Loucy (cell line): Measurements from ENCODE around the gene BMAL1.

Experiments used
- H2AFZ ChIP-seq: fragments of 200-600 bp; sonication (generic); 2 replicates; pipeline ENCODE4 v1.6.0; 2016; ENCODE audit warnings: antibody characterized with exemption, mild to moderate bottlenecking, low read length, moderate library complexity
- H3F3A ChIP-seq: fragments of 200-600 bp; 2 replicates; pipeline ENCODE4 v1.6.0; 2016; ENCODE audit warnings: antibody characterized with exemption, low read depth, mild to moderate bottlenecking
- H3K27me3 ChIP-seq: fragments of 200-600 bp; sonication (generic); 2 replicates; pipeline ENCODE4 v1.6.1; 2014; ENCODE audit warnings: low read length, mild to moderate bottlenecking; ENCODE audit not compliant: insufficient read depth, poor library complexity, severe bottlenecking
- H3K36me3 ChIP-seq: fragments of 200-600 bp; sonication (generic); 2 replicates; pipeline ENCODE4 v1.6.1; 2016; ENCODE audit warnings: low read length; ENCODE audit not compliant: insufficient read depth
- H3K4me1 ChIP-seq: fragments of 200-600 bp; sonication (generic); 2 replicates; pipeline ENCODE4 v1.5.1; 2014; ENCODE audit warnings: low read length, mild to moderate bottlenecking; ENCODE audit not compliant: insufficient read depth, poor library complexity, severe bottlenecking
- H3K4me2 ChIP-seq: fragments of 200-600 bp; sonication (generic); 2 replicates; pipeline ENCODE4 v1.6.0; 2014; ENCODE audit warnings: antibody characterized with exemption, low read length, low read depth, mild to moderate bottlenecking; ENCODE audit not compliant: poor library complexity, severe bottlenecking
- H3K4me3 ChIP-seq: fragments of 200-600 bp; sonication (generic); 2 replicates; pipeline ENCODE4 v1.5.1; 2014; ENCODE audit warnings: low read length, mild to moderate bottlenecking, mixed read lengths; ENCODE audit not compliant: poor library complexity, severe bottlenecking
- H3K79me2 ChIP-seq: fragments of 200-600 bp; sonication (generic); 2 replicates; pipeline ENCODE4 v1.6.1; 2014; ENCODE audit warnings: low read length; ENCODE audit not compliant: insufficient read depth
- H3K9ac ChIP-seq: fragments of 200-600 bp; sonication (generic); 2 replicates; pipeline ENCODE4 v1.6.0; 2014; ENCODE audit warnings: mild to moderate bottlenecking, low read depth, low read length, moderate library complexity; ENCODE audit not compliant: poor library complexity, severe bottlenecking
- H3K9me2 ChIP-seq: fragments of 200-600 bp; sonication (generic); replicated peaks from 2 replicates; pipeline ENCODE4 v1.6.1; 2016; ENCODE audit warnings: low read depth, low read length, mixed read lengths
- H3K9me3 ChIP-seq: fragments of 200-600 bp; sonication (generic); 2 replicates; pipeline ENCODE4 v1.6.1; 2014; ENCODE audit warnings: mild to moderate bottlenecking, antibody characterized with exemption, low read length, low read depth; ENCODE audit not compliant: insufficient read depth
- H4K20me1 ChIP-seq: fragments of 200-600 bp; sonication (generic); 2 replicates; pipeline ENCODE4 v1.6.0; 2014; ENCODE audit warnings: antibody characterized with exemption, low read length, mild to moderate bottlenecking; ENCODE audit not compliant: insufficient read depth, poor library complexity, severe bottlenecking
- EZH2phosphoT487 ChIP-seq: fragments of 200-600 bp; IDR thresholded peaks from 2 replicates; pipeline ENCODE4 v1.6.1; 2018; ENCODE audit warnings: antibody characterized with exemption, mild to moderate bottlenecking, moderate library complexity, borderline replicate concordance
- TF ChIP-seq, protein P1 (sequence below): fragments of 200-600 bp; sonication (generic); conservative IDR thresholded peaks from 2 replicates; pipeline ENCODE4 v1.5.1; 2014; ENCODE audit warnings: mild to moderate bottlenecking, antibody characterized with exemption, low read length

BMAL1 gene

DNA sequence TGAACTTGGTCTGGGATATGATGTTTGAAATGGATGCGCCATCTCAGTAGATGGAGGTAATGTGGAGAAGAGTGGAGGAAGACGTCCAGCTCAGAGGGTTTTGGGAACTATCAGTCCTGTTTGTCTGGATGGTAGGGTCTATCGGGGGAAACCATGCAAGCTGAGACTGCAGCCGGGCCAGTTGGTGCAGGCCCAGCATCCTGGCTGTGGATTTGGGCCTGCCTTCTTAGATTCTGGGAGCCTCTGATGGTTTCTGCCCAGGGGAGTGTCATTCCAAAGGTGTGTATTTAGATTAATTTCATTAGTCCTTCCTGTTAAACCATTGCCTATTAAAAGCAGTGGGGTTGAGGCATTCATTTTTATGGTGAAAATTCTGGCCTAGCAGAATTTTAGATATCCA lies 31.6 kb downstream of the BMAL1 start:
- Histone ChIP-seq H3K27me3 (no peaks in the 10 kb centered on the region), H3K9me3 (no peaks in the 10 kb centered on the region), H3K4me1 (no peaks in the 10 kb centered on the region), H3K4me2 (no peak overlapping the region), H2AFZ (no peak overlapping the region), H3F3A (no peaks in the 10 kb centered on the region), H3K4me3 (no peak overlapping the region), H3K36me3 (no peaks in the 10 kb centered on the region), H3K79me2 (no peaks in the 10 kb centered on the region), H3K9ac (no peak overlapping the region), H4K20me1 (no peaks in the 10 kb centered on the region), H3K9me2 (no peaks in the 10 kb centered on the region)
- TF ChIP-seq EZH2phosphoT487 = no peak
- TF ChIP-seq, protein P1, sequence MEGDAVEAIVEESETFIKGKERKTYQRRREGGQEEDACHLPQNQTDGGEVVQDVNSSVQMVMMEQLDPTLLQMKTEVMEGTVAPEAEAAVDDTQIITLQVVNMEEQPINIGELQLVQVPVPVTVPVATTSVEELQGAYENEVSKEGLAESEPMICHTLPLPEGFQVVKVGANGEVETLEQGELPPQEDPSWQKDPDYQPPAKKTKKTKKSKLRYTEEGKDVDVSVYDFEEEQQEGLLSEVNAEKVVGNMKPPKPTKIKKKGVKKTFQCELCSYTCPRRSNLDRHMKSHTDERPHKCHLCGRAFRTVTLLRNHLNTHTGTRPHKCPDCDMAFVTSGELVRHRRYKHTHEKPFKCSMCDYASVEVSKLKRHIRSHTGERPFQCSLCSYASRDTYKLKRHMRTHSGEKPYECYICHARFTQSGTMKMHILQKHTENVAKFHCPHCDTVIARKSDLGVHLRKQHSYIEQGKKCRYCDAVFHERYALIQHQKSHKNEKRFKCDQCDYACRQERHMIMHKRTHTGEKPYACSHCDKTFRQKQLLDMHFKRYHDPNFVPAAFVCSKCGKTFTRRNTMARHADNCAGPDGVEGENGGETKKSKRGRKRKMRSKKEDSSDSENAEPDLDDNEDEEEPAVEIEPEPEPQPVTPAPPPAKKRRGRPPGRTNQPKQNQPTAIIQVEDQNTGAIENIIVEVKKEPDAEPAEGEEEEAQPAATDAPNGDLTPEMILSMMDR = no peak

DNA sequence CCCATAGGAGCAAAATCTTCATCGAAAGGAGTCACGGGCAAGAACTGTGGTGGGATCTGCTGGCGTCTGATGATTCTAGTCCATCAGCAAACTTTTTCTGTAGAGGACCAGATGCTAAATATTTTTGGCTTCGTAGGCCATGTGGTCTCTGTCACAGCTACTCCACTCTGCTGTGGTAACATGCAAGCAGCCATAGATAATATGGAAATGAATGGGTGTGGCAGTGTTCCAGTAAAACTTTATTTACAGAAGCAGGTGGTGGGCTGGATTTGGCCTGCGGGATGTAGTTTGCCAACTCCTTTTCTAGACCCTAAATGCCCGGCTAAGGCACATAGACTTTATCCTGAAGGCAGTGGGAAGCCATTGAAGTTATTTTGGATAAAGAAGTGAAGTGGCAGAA lies 32.9 kb downstream of the BMAL1 start:
- H4K20me1 ChIP-seq = no peaks in the 10 kb centered on the region

DNA sequence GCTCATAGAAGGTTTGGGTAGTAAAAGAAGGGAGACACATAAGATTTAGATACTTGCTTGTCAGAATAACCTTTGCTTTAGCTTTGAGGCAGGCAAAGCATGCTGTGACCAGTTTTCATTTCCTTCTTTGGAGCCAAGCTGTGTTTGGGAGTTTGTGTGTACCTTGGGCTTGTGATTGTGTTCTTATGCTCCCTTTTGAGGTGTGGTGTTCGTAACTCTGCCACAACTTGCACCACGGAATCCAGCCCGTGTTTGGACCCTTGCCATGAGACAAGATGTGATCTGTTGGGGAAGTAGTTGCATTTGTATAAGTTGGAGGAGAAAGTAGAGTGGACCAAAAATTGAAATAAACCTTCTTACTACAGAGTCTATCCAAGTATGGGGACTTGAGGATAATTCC lies 34.0 kb downstream of the BMAL1 start:
- Histone ChIP-seq H3K36me3 (no peaks in the 10 kb centered on the region), H3K9ac (no peak overlapping the region), H4K20me1 (no peaks in the 10 kb centered on the region), H3K4me3 (no peak overlapping the region), H3F3A (no peaks in the 10 kb centered on the region), H3K4me2 (no peak overlapping the region), H3K9me2 (no peaks in the 10 kb centered on the region), H3K79me2 (no peaks in the 10 kb centered on the region), H2AFZ (no peak overlapping the region), H3K4me1 (no peaks in the 10 kb centered on the region), H3K27me3 (no peaks in the 10 kb centered on the region), H3K9me3 (no peaks in the 10 kb centered on the region)
- TF ChIP-seq EZH2phosphoT487 = no peak
- TF ChIP-seq, protein P1 = no peak

More for the DNA sequence above, 32.9 kb downstream of the BMAL1 start:
- Histone ChIP-seq H3F3A (no peaks in the 10 kb centered on the region), H3K9me3 (no peaks in the 10 kb centered on the region), H3K9ac (no peak overlapping the region), H2AFZ (no peak overlapping the region), H3K27me3 (no peaks in the 10 kb centered on the region), H3K36me3 (no peaks in the 10 kb centered on the region), H3K4me1 (no peaks in the 10 kb centered on the region), H3K4me2 (no peak overlapping the region), H3K9me2 (no peaks in the 10 kb centered on the region), H3K79me2 (no peaks in the 10 kb centered on the region), H3K4me3 (no peak overlapping the region)
- TF ChIP-seq, protein P1 = no peak
- TF ChIP-seq EZH2phosphoT487 = no peak
